Activated CD4-positive, alpha-beta memory T cell treated with anti-CD3 and anti-CD28 coated beads for 36 hours (primary cell): Measurements from ENCODE around the gene ERO1B. TPM values are rescaled to one million over a fixed set of nuclear protein-coding genes. Genes with fewer than 3 reads are reported as not detected.
"Not testable (repeated sequence)": the region's sequence is repeated elsewhere in the genome, so short reads cannot be mapped to it uniquely, and the experiment has no call there.

ENCODE experiments used
- CTCF ChIA-PET: fragments of 350-600 bp; sonication (Branson Sonifier 250); formaldehyde crosslinking; loops from one replicate; lab custom pipeline; 2021; ENCODE audit warnings: antibody characterized with exemption, inconsistent platforms; lab: Charles Lee
- POLR2A ChIA-PET: fragments of 350-600 bp; sonication (Branson Sonifier 250); formaldehyde crosslinking; loops from one replicate; lab custom pipeline; 2021; ENCODE audit warnings: antibody characterized with exemption; lab: Charles Lee
- DNase-seq: peaks from one replicate; pipeline ENCODE4 v3.0.0-alpha.2; 2020
- H3K27ac Mint-ChIP-seq: one replicate; pipeline ENCODE4 v1.8.0; 2021; ENCODE audit warnings: mixed read lengths
- H3K27me3 Mint-ChIP-seq: one replicate; pipeline ENCODE4 v1.8.0; 2021; ENCODE audit warnings: mixed read lengths
- H3K36me3 Mint-ChIP-seq: one replicate; pipeline ENCODE4 v1.8.0; 2021; ENCODE audit warnings: mixed read lengths
- H3K4me1 Mint-ChIP-seq: one replicate; pipeline ENCODE4 v1.8.0; 2021; ENCODE audit warnings: low read depth, mixed read lengths
- H3K4me3 Mint-ChIP-seq: one replicate; pipeline ENCODE4 v1.8.0; 2021; ENCODE audit warnings: mild to moderate bottlenecking, mixed read lengths
- H3K9me3 Mint-ChIP-seq: one replicate; pipeline ENCODE4 v1.8.0; 2021; ENCODE audit warnings: mixed read lengths
- intact Hi-C: fragments of 100-400 bp; cut with micrococcal nuclease; formaldehyde crosslinking; loops from one replicate; pipeline ENCODE4 v1.15.1; 2023
- total RNA-seq, 2 experiments: library from RNA; stranded (reverse); gene quantifications; one replicate each; pipeline ENCODE4 v1.2.3, GENCODE V29; 2021

The ERO1B gene
- total RNA-seq, 2 experiments from 2014 or later: 2.7 to 2.9 TPM

DNA sequence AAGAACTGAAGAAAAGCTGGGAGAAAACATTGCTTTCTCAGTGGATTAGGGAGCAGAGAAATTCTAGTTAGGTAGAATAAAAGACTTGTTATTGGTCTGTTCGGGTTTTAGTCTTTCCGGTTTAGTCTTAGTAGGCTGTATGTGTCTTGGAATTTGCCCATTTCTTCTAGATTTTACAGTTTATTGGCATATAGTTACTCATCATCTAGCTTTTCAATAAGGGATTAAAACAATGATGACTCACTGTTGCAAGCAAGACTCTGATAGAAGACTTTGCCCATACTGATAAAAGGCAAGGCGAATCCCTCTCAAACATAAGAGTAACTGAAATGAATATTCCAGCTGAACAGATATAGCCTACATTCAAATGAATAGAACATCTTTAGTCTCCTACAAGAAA is 77.1 kb downstream of the ERO1B start:
- no peak overlapping the region for H3K27ac Mint-ChIP-seq
- H3K4me3 Mint-ChIP-seq: no peak overlapping the region
- H3K9me3 Mint-ChIP-seq: peaks cover 44% of the 10 kb centered on the region
- no peak for DNase-seq
- H3K27me3 Mint-ChIP-seq: no peaks in the 10 kb centered on the region
- ChIA-PET CTCF (no interaction called here), POLR2A (no interaction called here)
- H3K36me3 Mint-ChIP-seq: peaks cover 62% of the 10 kb centered on the region
- H3K4me1 Mint-ChIP-seq: no peaks in the 10 kb centered on the region
- intact Hi-C loops: no loop called here

DNA sequence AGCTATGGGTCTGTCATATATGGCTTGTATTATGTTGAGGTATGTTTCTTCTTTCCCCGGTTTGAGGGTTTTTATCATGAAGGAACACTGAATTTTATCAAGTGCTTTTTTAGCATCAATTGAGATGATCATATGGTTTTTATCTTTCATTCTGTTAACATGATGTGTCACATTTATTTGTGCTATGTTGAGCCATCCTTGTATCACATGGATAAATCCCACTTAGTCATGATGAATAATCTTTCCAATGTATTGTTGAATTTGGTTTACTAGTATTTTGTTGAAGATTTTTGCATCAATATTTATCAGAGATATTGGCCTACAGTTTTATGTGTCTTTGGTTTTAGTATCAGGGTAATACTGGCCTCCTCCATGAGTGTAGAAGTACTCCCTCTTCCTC is 77.7 kb downstream of the ERO1B start:
- no peaks in the 10 kb centered on the region for H3K4me1 Mint-ChIP-seq
- no peak overlapping the region for H3K4me3 Mint-ChIP-seq
- CTCF ChIA-PET: no interaction called here
- POLR2A ChIA-PET: no interaction called here
- no peak overlapping the region for H3K27ac Mint-ChIP-seq
- peaks cover 50% of the 10 kb centered on the region for H3K9me3 Mint-ChIP-seq
- peaks cover 69% of the 10 kb centered on the region for H3K36me3 Mint-ChIP-seq
- no peak for DNase-seq
- H3K27me3 Mint-ChIP-seq: no peaks in the 10 kb centered on the region
- intact Hi-C loops: no loop called here

DNA sequence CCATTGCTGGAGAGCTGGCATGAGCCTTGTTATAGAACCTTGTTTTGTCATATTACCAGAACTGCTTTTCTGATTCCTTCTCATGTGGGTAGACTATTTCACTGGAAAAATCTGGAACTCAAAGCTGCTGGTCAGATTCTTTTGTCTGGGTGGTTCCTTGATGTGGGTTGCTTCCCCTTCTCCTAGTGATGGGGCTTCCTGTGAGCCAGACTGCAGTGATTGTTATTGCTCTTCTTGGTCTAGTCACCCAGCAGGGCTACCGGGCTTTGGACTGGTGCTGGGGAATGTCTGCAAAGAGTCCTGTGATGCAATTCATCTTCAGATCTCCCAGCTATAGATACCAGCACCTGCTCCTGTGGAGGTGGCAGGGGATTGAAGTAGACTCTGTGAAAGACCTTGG is 80.0 kb downstream of the ERO1B start:
- Mint-ChIP-seq H3K27ac (no peak overlapping the region), H3K4me3 (no peak overlapping the region), H3K36me3 (peaks cover 83% of the 10 kb centered on the region), H3K9me3 (peaks cover 72% of the 10 kb centered on the region), H3K4me1 (no peaks in the 10 kb centered on the region), H3K27me3 (no peaks in the 10 kb centered on the region)
- DNase-seq: no peak
- ChIA-PET POLR2A (no interaction called here), CTCF (no interaction called here)
- intact Hi-C loops: no loop called here

DNA sequence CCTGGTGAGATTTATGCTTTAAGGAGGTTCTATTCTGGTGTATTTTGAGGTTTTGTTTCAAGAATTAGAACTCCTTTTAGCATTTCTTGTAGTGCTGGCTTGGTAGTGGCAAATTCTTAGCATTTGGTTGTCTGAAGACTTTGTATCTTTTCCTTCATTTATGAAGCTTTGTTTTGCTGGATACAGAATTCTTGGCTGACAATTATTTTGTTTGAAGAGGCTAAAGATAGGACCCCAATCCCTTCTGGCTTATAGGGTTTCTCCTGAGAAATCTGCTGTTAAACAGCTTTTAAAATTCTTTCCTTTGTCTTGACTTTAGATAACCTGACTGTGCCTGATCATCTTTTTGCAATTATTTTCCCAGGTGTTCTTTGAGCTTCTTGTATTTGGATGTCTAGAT is 80.8 kb downstream of the ERO1B start:
- no peak overlapping the region for H3K27ac Mint-ChIP-seq
- POLR2A ChIA-PET: no interaction called here
- CTCF ChIA-PET: no interaction called here
- H3K9me3 Mint-ChIP-seq: peaks cover 77% of the 10 kb centered on the region
- H3K4me1 Mint-ChIP-seq: no peaks in the 10 kb centered on the region
- intact Hi-C loops: no loop called here
- H3K4me3 Mint-ChIP-seq: no peak overlapping the region
- H3K27me3 Mint-ChIP-seq: no peaks in the 10 kb centered on the region
- H3K36me3 Mint-ChIP-seq: peaks cover 80% of the 10 kb centered on the region
- DNase-seq: no peak

DNA sequence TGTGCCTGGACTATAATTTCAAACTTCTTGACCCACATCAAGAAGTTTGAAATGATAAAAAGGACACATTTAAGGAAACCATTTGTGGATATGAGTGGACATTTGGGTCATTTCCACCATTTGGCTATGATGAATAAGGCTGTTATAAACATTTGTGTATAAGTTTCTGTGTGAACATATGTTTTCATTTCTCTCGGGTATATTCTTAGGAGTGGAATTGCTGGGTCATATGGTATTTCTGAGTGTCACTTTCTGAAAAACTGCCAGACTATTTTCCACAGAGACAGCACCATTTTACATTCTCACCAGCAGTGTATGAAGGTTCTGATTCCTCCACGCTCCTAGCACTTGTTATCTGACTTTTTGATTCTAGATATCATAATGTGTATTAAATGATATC is 88.6 kb downstream of the ERO1B start:
- Mint-ChIP-seq H3K27me3 (no peaks in the 10 kb centered on the region), H3K4me3 (no peak overlapping the region), H3K27ac (no peak overlapping the region), H3K4me1 (no peaks in the 10 kb centered on the region), H3K36me3 (peaks cover 69% of the 10 kb centered on the region), H3K9me3 (peaks cover 38% of the 10 kb centered on the region)
- POLR2A ChIA-PET: no interaction called here
- no peak for DNase-seq
- intact Hi-C loops: no loop called here
- CTCF ChIA-PET: no interaction called here

DNA sequence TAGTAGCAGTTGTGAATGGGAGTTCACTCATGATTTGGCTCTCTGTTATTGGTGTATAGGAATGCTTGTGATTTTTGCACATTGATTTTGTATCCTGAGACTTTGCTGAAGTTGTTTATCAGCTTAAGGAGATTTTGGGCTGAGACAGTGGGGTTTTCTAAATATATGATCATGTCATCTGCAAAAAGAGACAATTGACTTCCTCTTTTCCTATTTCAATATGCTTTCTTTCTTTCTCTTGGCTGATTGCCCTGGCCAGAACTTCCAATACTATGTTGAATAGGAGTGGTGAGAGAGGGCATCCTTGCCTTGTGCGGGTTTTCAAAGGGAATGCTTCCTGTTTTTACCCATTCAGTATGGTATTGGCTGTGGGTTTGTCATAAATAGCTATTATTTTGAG is 93.7 kb downstream of the ERO1B start:
- POLR2A ChIA-PET, H3K27me3 Mint-ChIP-seq, H3K4me1 Mint-ChIP-seq, H3K4me3 Mint-ChIP-seq, intact Hi-C loops, H3K27ac Mint-ChIP-seq, CTCF ChIA-PET, DNase-seq: not testable (repeated sequence)
- H3K9me3 Mint-ChIP-seq: peaks cover 23% of the 10 kb centered on the region
- peaks cover 64% of the 10 kb centered on the region for H3K36me3 Mint-ChIP-seq

DNA sequence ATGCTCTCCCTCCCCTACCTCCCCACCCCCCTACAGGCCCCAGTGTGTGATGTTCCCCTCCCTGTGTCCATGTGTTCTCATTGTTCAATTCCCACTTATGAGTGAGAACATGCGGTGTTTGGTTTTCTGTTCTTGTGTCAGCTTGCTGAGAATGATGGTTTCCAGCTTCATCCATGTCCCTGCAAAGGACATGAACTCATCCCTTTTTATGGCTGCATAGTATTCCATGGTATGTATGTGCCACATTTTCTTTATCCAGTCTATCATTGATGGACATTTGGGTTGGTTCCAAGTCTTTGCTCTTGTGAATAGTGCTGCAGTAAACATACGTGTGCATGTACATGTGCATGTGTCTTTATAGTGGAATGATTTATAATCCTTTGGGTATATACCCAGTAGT is 95.3 kb downstream of the ERO1B start:
- H3K4me3 Mint-ChIP-seq, intact Hi-C loops, H3K27ac Mint-ChIP-seq, H3K27me3 Mint-ChIP-seq, POLR2A ChIA-PET, CTCF ChIA-PET, H3K4me1 Mint-ChIP-seq, DNase-seq: not testable (repeated sequence)
- Mint-ChIP-seq H3K9me3 (peaks cover 23% of the 10 kb centered on the region), H3K36me3 (peaks cover 59% of the 10 kb centered on the region)

DNA sequence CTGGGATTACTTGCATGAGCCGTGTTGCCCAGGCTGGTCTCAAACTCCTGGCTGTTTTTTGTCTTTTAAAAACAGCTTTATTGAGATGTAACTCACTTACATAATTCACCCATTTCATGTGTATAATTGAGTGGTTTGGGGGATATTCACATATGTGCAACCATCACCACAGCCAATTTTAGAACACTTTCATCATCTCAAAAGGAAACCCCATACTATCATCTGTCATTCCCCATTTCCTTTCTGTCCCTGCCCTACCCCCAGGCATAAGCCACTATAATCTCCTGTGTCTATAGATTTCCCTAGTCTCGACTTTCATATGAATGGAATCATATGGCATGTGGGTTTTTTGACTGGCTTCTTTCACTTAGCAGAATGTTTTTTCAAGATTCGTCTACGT is 96.1 kb downstream of the ERO1B start:
- POLR2A ChIA-PET: no interaction called here
- no peak for DNase-seq

DNA sequence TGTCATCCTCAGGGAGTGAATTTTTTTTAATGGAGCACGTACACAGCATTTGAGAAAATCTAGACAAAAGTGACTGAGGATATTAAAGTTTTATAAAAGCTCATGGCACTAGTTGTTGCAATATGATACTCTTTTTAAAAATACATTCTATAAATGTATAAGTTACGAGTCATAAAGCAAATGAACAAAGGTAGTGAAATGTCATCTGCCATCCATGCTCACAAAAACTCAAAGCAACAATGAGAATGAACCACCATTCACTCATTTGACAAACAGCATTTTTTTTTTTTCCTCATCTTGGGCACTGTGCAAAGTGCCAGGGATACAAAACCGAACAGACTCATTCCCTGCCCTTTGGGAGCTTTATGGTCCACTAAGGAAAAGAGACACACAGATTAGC is 100.7 kb downstream of the ERO1B start:
- no peak overlapping the region for H3K4me3 Mint-ChIP-seq

More for the DNA sequence above, 96.1 kb downstream of the ERO1B start:
- Mint-ChIP-seq H3K4me1 (no peaks in the 10 kb centered on the region), H3K4me3 (no peak overlapping the region), H3K27me3 (no peaks in the 10 kb centered on the region), H3K36me3 (peaks cover 58% of the 10 kb centered on the region), H3K27ac (no peak overlapping the region), H3K9me3 (peaks cover 20% of the 10 kb centered on the region)
- CTCF ChIA-PET: no interaction called here
- intact Hi-C loops: no loop called here

DNA sequence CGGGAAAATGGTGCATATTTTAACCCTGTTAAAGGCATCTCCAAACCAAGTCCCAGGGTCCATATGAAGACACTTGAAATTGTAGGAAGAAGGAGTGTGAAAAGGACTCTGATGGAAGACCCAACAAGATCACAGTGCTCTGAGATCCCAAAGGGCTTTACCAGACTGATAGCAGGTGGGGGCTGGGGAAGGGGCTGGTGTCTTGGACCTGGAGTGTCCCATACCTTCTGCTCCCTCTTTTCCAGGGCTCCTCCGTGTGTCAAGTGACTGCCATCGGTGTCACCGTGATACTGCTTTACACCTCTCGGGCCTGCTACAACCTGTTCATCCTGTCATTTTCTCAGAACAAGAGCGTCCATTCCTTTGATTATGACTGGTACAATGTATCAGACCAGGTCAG is 102.1 kb downstream of the ERO1B start:
- DNase-seq: no peak
- ChIA-PET CTCF (no interaction called here), POLR2A (no interaction called here)
- H3K4me1 Mint-ChIP-seq: no peaks in the 10 kb centered on the region
- H3K4me3 Mint-ChIP-seq: no peak overlapping the region
- no peaks in the 10 kb centered on the region for H3K27me3 Mint-ChIP-seq
- peaks cover 9% of the 10 kb centered on the region for H3K36me3 Mint-ChIP-seq
- intact Hi-C loops: no loop called here
- H3K27ac Mint-ChIP-seq: no peak overlapping the region
- no peaks in the 10 kb centered on the region for H3K9me3 Mint-ChIP-seq

More for the DNA sequence above, 100.7 kb downstream of the ERO1B start:
- no peaks in the 10 kb centered on the region for H3K27me3 Mint-ChIP-seq
- H3K36me3 Mint-ChIP-seq: peaks cover 18% of the 10 kb centered on the region
- intact Hi-C loops: no loop called here
- no peak overlapping the region for H3K27ac Mint-ChIP-seq
- ChIA-PET POLR2A (no interaction called here), CTCF (no interaction called here)
- no peak for DNase-seq
- no peaks in the 10 kb centered on the region for H3K9me3 Mint-ChIP-seq
- no peaks in the 10 kb centered on the region for H3K4me1 Mint-ChIP-seq

DNA sequence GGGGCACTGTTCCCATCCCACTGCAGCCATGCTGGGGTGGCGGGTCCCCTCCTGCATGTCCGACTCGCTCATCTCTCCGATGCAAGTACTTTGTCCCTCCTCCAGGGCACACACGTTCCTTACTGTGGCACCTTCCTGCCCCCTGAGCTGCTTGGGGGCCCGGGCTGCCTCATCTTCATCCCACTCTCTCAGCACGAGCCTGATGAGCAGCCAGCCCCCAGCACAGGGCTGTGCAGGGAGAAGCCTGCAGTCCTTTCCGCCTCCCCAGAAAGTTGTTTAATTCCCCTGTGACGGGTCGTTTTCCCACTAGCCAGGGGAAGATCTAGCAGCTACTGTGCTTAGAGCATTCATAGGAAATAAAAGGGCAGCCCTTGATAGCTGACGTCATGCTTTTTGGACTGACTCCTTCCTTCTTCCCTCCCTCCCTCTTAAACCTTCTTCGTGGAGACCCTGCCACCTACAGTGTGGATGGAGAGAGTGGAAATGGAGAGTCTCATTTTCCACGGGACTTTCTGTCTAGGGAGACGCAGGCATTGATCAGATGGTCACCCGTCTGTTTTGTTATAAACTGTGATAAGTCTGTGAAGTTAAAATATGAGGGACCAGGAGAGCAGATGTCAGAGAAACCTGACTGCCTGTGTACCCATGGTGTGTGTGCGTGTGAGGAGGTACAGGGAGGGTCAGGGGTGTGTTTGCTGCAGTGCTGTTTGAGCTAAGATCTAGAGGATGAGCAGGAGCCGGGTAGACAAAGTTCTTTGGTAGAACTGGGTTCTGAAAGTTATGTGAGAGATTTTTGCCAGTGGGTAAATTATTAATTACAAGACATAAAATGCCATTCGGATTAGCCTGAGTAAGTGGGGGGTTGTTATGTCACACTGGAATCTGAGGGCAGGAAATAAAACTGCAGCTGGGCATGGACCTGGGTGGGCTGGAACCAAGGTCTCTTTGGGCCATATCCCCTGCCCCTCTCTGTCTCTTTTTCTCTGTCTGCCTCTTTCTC is 105.1 kb downstream of the ERO1B start:
- no peak for DNase-seq
- H3K27me3 Mint-ChIP-seq: no peaks in the 10 kb centered on the region
- H3K27ac Mint-ChIP-seq: no peak overlapping the region
- intact Hi-C loops: no loop called here
- CTCF ChIA-PET: interaction anchor here (0.6 kb wide), 1 partner anchor 106 kb away, joined by 3 read pairs; no protein-coding TSS in a partner anchor
- H3K36me3 Mint-ChIP-seq: peaks cover 6% of the 10 kb centered on the region
- no peak overlapping the region for H3K4me3 Mint-ChIP-seq
- POLR2A ChIA-PET: no interaction called here
- no peaks in the 10 kb centered on the region for H3K4me1 Mint-ChIP-seq
- no peaks in the 10 kb centered on the region for H3K9me3 Mint-ChIP-seq

DNA sequence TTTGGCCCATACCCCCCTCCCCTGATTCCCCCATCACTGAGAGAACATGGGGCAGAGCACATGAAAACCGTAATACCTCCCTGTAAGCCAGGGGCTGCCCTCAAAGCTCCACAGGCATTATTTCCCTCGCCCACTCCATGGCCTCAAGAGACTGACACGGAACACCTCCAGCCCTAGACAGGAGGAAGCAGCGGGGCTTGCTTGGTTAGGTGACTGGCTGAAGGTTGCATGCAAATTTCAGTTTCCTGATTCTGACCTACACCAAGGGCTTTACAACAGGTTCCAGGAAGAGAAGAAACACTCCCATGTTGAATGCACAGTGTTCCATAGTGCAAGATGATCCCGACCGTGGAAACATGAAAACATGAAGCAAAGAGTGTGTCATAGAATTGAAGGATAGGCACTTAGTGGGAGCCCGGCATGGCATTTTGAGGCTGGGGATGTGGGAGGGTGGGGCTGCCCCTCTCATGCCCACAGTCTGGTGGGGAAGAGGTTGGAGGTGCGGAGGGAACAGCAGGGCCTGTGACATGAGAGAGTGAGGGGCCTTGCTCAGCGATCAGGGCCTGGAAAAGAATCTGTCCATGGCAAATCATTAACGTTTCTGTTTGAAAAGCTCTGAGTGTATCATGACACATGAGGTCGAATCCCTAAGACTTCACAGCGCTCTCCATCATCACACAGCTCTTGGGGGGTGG is 106.0 kb downstream of the ERO1B start:
- no peak for DNase-seq
- Mint-ChIP-seq H3K4me3 (no peak overlapping the region), H3K27me3 (no peaks in the 10 kb centered on the region), H3K9me3 (no peaks in the 10 kb centered on the region), H3K4me1 (no peaks in the 10 kb centered on the region), H3K27ac (no peak overlapping the region), H3K36me3 (peaks cover 4% of the 10 kb centered on the region)
- CTCF ChIA-PET: interaction anchor here (0.6 kb wide), 1 partner anchor 107 kb away, joined by 3 read pairs; no protein-coding TSS in a partner anchor
- intact Hi-C loops: no loop called here
- POLR2A ChIA-PET: no interaction called here
